Calu3 (cell line): Measurements from ENCODE around the gene TBX18. TPM values are rescaled to one million over a fixed set of nuclear protein-coding genes. Genes with fewer than 3 reads are reported as not detected.

ENCODE experiments used
- BruUV-seq: library from RNA; stranded (reverse); fragments of 400-500 nt; replicated peaks from 2 replicates; lab custom pipeline; 2021; lab: Mats Ljungman, UMichigan
- CTCF ChIA-PET: fragments of 300-600 bp; sonication (Branson Sonifier 250); formaldehyde crosslinking; loops from one replicate; lab custom pipeline; 2022; ENCODE audit warnings: antibody characterized with exemption; lab: Charles Lee
- DNase-seq: peaks from one replicate; pipeline ENCODE4 v3.0.0; 2022
- H3K27ac Mint-ChIP-seq: one replicate; pipeline ENCODE4 v1.8.0; 2022; ENCODE audit warnings: mixed read lengths; ENCODE audit not compliant: unreplicated experiment
- H3K27me3 Mint-ChIP-seq: one replicate; pipeline ENCODE4 v1.8.0; 2022; ENCODE audit warnings: mixed read lengths; ENCODE audit not compliant: unreplicated experiment
- H3K36me3 Mint-ChIP-seq: one replicate; pipeline ENCODE4 v1.8.0; 2022; ENCODE audit warnings: mild to moderate bottlenecking, moderate library complexity, mixed read lengths; ENCODE audit not compliant: insufficient read depth, unreplicated experiment
- H3K4me1 Mint-ChIP-seq: one replicate; pipeline ENCODE4 v1.8.0; 2022; ENCODE audit warnings: mild to moderate bottlenecking, low read depth, mixed read lengths; ENCODE audit not compliant: unreplicated experiment
- H3K4me3 Mint-ChIP-seq: one replicate; pipeline ENCODE4 v1.8.0; 2022; ENCODE audit warnings: mild to moderate bottlenecking, low read depth, moderate library complexity, mixed read lengths; ENCODE audit not compliant: unreplicated experiment
- H3K9me3 Mint-ChIP-seq: one replicate; pipeline ENCODE4 v1.8.0; 2022; ENCODE audit warnings: low read depth, mixed read lengths; ENCODE audit not compliant: unreplicated experiment
- intact Hi-C: fragments of 100-400 bp; cut with micrococcal nuclease; formaldehyde crosslinking; loops from one replicate; pipeline ENCODE4 v1.10.0; 2022; ENCODE audit not compliant: unreplicated experiment
- total RNA-seq: library from RNA; stranded (reverse); gene quantifications from 2 replicates; pipeline ENCODE4 v1.2.3, GENCODE V29; 2022
- TF ChIP-seq, protein P1 (sequence below): fragments of 200-600 bp; IDR thresholded peaks from one replicate; pipeline ENCODE4 v1.8.0; 2022; ENCODE audit warnings: antibody characterized with exemption; ENCODE audit not compliant: unreplicated experiment

The TBX18 gene
- total RNA-seq, 1 experiment from 2014 or later, result 48.5 TPM

DNA sequence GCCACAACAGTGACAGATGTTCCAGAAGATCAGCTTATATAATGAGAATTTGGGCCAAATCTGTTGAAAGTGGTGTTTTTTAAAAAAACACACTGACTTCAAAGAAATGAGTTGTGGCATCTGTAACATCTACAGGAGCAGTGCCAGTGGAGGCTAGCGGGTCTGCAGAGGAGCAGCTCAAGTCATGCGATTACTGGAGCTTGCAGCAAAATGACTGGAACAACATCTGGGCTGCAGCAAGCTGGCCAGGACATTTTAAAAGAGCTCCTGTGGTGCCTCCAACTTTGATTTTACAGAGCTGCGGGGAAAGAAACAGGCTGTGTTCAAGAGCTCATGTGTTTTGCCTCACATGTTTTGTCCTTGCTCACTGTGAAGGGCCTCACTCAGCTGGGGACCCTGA lies 57.2 kb downstream of the TBX18 start:
- CTCF ChIA-PET, result no interaction called here
- Mint-ChIP-seq H3K36me3 (no peaks in the 10 kb centered on the region), H3K4me1 (no peaks in the 10 kb centered on the region), H3K27ac (no peak overlapping the region), H3K27me3 (no peaks in the 10 kb centered on the region), H3K4me3 (no peak overlapping the region), H3K9me3 (no peaks in the 10 kb centered on the region)
- no TSS peak for BruUV-seq
- intact Hi-C loops, result no loop called here
- TF ChIP-seq, protein P1, sequence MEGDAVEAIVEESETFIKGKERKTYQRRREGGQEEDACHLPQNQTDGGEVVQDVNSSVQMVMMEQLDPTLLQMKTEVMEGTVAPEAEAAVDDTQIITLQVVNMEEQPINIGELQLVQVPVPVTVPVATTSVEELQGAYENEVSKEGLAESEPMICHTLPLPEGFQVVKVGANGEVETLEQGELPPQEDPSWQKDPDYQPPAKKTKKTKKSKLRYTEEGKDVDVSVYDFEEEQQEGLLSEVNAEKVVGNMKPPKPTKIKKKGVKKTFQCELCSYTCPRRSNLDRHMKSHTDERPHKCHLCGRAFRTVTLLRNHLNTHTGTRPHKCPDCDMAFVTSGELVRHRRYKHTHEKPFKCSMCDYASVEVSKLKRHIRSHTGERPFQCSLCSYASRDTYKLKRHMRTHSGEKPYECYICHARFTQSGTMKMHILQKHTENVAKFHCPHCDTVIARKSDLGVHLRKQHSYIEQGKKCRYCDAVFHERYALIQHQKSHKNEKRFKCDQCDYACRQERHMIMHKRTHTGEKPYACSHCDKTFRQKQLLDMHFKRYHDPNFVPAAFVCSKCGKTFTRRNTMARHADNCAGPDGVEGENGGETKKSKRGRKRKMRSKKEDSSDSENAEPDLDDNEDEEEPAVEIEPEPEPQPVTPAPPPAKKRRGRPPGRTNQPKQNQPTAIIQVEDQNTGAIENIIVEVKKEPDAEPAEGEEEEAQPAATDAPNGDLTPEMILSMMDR, result no peak
- DNase-seq, result no peak

DNA sequence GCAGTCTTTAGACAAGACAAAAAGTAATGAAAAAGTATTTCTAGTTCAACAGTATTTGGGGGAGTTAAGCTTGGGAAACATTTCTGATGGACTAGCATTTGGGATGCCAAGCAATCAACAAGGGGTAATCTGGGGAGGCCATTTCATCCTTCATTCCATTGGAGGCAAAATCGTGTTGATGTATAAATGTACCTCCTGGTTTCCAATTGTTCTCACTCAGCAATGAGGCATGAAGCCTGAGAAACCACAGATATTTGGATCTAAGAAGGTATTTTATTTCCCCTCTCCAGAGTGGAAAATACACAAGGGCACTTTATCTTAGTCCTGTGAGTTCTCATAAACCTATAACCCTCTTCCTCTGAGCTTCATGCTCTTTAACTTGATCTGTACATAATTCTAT lies 68.2 kb downstream of the TBX18 start:
- TF ChIP-seq, protein P1, result no peak
- no peak for DNase-seq
- H3K4me1 Mint-ChIP-seq, result peaks cover 6% of the 10 kb centered on the region
- intact Hi-C loops, result no loop called here
- no peak overlapping the region for H3K4me3 Mint-ChIP-seq
- no peaks in the 10 kb centered on the region for H3K36me3 Mint-ChIP-seq
- no peaks in the 10 kb centered on the region for H3K27me3 Mint-ChIP-seq
- CTCF ChIA-PET, result no interaction called here
- H3K27ac Mint-ChIP-seq, result no peak overlapping the region
- peaks cover 8% of the 10 kb centered on the region for H3K9me3 Mint-ChIP-seq
- BruUV-seq, result no TSS peak

DNA sequence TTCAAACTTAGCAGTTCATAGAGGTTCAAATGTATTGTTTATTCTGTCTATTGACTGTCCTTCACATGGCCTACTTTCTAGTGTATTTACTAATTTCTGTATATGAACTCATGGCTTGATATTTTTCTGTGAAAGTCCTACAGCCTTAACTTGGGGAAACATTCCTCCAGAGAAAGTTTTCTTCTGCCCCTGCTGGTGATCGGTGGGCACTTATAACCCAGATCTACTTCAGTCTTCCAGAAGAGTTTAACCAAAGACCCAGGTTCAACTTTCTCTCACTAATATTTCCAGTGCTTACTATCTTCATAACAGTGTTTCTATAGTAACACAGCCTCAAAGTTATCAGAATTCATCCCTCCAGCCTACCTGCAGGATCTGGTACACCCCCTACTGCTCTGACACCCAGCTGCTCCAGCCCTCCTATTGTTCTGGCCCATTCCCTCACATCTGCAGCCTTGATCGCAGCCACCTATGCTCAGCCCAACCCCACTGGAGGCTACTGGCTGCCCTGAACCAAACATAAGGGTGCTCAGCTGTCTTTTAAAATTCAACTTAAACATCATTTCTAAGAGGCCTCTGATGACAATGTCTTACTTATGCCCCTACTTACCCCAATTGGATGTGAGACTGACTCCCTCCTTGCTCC lies 72.3 kb downstream of the TBX18 start:
- Mint-ChIP-seq H3K27ac (no peak overlapping the region), H3K4me1 (peaks cover 5% of the 10 kb centered on the region), H3K4me3 (no peak overlapping the region), H3K9me3 (peaks cover 4% of the 10 kb centered on the region), H3K36me3 (no peaks in the 10 kb centered on the region), H3K27me3 (no peaks in the 10 kb centered on the region)
- CTCF ChIA-PET, result no interaction called here
- DNase-seq, result no peak
- intact Hi-C loops, result no loop called here
- BruUV-seq, result no TSS peak
- TF ChIP-seq, protein P1, result no peak

DNA sequence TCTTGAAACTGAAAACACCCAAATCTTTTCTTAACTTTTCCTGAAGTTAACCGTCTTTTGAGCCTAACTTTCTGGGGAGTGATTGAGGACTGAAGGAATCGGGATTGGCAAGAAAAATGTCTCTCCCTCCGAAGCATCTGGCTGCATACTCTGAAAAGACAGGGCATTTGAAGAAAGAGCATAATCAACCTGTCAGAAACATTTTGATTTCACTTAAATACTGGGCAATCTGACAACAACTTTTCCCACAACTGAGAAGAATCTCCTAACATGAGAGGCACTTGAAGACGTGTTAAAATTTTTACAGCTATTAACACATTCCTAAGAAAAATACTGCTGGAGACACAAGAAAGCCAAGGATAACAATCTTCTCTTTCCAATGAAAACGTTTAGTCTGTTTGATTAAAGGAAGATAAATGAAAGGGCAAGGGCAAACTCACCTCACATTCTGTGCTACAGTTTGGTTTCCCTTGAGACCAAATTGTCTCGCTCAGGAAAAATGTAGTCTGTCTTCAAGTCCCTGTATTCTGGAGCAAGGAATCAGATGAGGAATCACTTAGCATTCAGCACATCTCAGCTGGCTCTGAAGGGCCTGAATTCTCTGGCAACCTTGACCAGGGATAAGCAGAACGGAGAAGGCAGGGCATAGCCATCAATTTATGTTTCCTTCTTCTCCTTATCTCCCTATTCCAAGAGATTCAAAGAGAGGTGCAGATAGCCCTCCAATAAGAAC lies 76.1 kb downstream of the TBX18 start:
- Mint-ChIP-seq H3K4me1 (no peaks in the 10 kb centered on the region), H3K36me3 (no peaks in the 10 kb centered on the region), H3K4me3 (no peak overlapping the region), H3K27me3 (no peaks in the 10 kb centered on the region), H3K9me3 (no peaks in the 10 kb centered on the region), H3K27ac (no peak overlapping the region)
- CTCF ChIA-PET, result interaction anchor here (0.6 kb wide), 1 partner anchor 26 kb away, joined by 4 read pairs; no protein-coding TSS in a partner anchor
- intact Hi-C loops, result no loop called here
- BruUV-seq, result no TSS peak
- TF ChIP-seq, protein P1, result no peak
- DNase-seq, result no peak
